NCI-H1417 (cell line): Measurements from ENCODE around the gene PTPRJ.
"Not testable (repeated sequence)": the region's sequence is repeated elsewhere in the genome, so short reads cannot be mapped to it uniquely, and the experiment has no call there.

Source experiments
- DNase-seq, 3 experiments: peaks; one replicate each; lab custom pipeline; 2025; lab: John Stamatoyannopoulos, UW

The PTPRJ gene

GRCh38 chr11:48018528-48019216, 38.3 kb downstream of the PTPRJ start:
- DNase-seq: peak in 2 of 3 experiments; percentile 39 to 49

- DNase-seq: peak; percentile 14 to 71 (median 55)
Measured at GRCh38 chr11:48019217-48019584, 38.8 kb downstream of the PTPRJ start.

- no peak for DNase-seq
Measured at GRCh38 chr11:48019595-48019994, 39.2 kb downstream of the PTPRJ start.

- DNase-seq: no peak
Measured at GRCh38 chr11:48020092-48020755, 39.9 kb downstream of the PTPRJ start.

- not testable (repeated sequence) for DNase-seq
Measured at GRCh38 chr11:48021201-48021820, 41.0 kb downstream of the PTPRJ start.

GRCh38 chr11:48022445-48022844, 42.1 kb downstream of the PTPRJ start:
- no peak for DNase-seq

- DNase-seq: not testable (repeated sequence)
Measured at GRCh38 chr11:48023608-48024007, 43.2 kb downstream of the PTPRJ start.

GRCh38 chr11:48024635-48025071, 44.3 kb downstream of the PTPRJ start:
- DNase-seq: peak in 2 of 3 experiments; percentile 15 to 87

GRCh38 chr11:48025293-48025983, 45.1 kb downstream of the PTPRJ start:
- DNase-seq: no peak

- no peak for DNase-seq
Measured at GRCh38 chr11:48025984-48026340, 45.6 kb downstream of the PTPRJ start.

- DNase-seq: no peak
Measured at GRCh38 chr11:48028914-48029680, 48.7 kb downstream of the PTPRJ start.

GRCh38 chr11:48029681-48030290, 49.4 kb downstream of the PTPRJ start:
- no peak for DNase-seq

- DNase-seq: no peak
Measured at GRCh38 chr11:48031602-48032001, 51.2 kb downstream of the PTPRJ start.

GRCh38 chr11:48032721-48033120, 52.4 kb downstream of the PTPRJ start:
- DNase-seq: no peak

- DNase-seq: no peak
Measured at GRCh38 chr11:48033918-48034341, 53.6 kb downstream of the PTPRJ start.

- DNase-seq: no peak
Measured at GRCh38 chr11:48034926-48035871, 54.8 kb downstream of the PTPRJ start.

GRCh38 chr11:48036011-48036410, 55.7 kb downstream of the PTPRJ start:
- no peak for DNase-seq

GRCh38 chr11:48036466-48036865, 56.1 kb downstream of the PTPRJ start:
- DNase-seq: no peak

- DNase-seq: peak in 1 of 3 experiments; percentile 20
Measured at GRCh38 chr11:48037709-48038468, 57.5 kb downstream of the PTPRJ start.
